NB4 (cell line): ENCODE data around the gene TOX3.

ENCODE experiments used
- CTCF ChIP-seq: IDR thresholded peaks from one replicate; pipeline ENCODE4 v1.5.1; 2012; ENCODE audit warnings: low read depth, low read length
- MAX ChIP-seq: IDR thresholded peaks from 2 replicates; pipeline ENCODE4 v1.6.1; 2011; ENCODE audit warnings: low read depth, low read length
- MYC ChIP-seq: IDR thresholded peaks from 2 replicates; pipeline ENCODE4 v1.6.1; 2011; ENCODE audit warnings: low read depth, low read length
- POLR2A ChIP-seq: IDR thresholded peaks from 2 replicates; pipeline ENCODE4 v1.6.1; 2011; ENCODE audit warnings: mild to moderate bottlenecking; ENCODE audit not compliant: insufficient read length; ENCODE audit errors: extremely low read depth

DNA sequence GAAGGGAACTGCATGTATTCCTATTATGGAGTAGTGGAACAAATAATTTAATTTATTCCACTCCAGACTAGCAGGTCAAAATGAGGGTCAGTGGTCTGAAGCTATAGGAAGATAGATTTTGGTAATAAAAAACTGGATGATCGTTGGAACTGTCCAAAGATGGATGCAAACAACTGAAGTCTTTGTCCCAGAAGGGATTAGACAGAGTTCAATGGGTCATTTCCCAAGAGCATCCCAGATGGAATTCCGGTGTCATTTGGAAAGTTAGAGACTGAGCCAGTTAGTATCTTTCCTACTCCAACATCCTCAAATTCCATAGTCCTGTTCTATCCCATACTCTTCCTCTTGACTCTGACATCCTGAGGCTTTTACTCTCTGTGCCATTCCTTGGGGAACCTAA, 22.8 kb upstream of the TOX3 start:
- TF ChIP-seq CTCF (no peak), POLR2A (no peak), MAX (no peak), MYC (no peak)
